PC-9 (cell line): ENCODE results near the gene CPVL. TPM values are rescaled to one million over a fixed set of nuclear protein-coding genes. Genes with fewer than 3 reads are reported as not detected.

ENCODE experiments used
- BruUV-seq: library from RNA; stranded (reverse); fragments of 400-500 nt; replicated peaks from 2 replicates; lab custom pipeline; 2021; lab: Mats Ljungman, UMichigan
- CTCF ChIA-PET: fragments of 300-600 bp; sonication (Branson Sonifier 250); formaldehyde crosslinking; loops from one replicate; lab custom pipeline; 2022; ENCODE audit warnings: antibody characterized with exemption; lab: Charles Lee
- POLR2A ChIA-PET: fragments of 300-600 bp; sonication (Branson Sonifier 250); formaldehyde crosslinking; loops from one replicate; lab custom pipeline; 2022; ENCODE audit warnings: antibody characterized with exemption; ENCODE audit not compliant: unreplicated experiment; lab: Charles Lee
- DNase-seq, 2 experiments: peaks; one replicate each; pipeline versions ENCODE4 v3.0.0 to v3.0.0-alpha.2; 2015 to 2022; ENCODE audit warnings: mixed read lengths in 1 of 2
- H2AFZ ChIP-seq: fragments of 200-600 bp; sonication (generic); 2 replicates; pipeline ENCODE4 v1.8.1; 2017; ENCODE audit warnings: antibody characterized with exemption
- H3F3A ChIP-seq: fragments of 200-600 bp; sonication (generic); 2 replicates; pipeline ENCODE4 v1.8.1; 2017; ENCODE audit warnings: antibody characterized with exemption, mild to moderate bottlenecking, low read depth; ENCODE audit not compliant: insufficient read depth
- H3K27ac ChIP-seq: fragments of 200-600 bp; sonication (generic); 2 replicates; pipeline ENCODE4 v1.6.1; 2016; ENCODE audit warnings: mixed run types
- H3K27me3 ChIP-seq: fragments of 200-600 bp; sonication (generic); 2 replicates; pipeline ENCODE4 v1.6.1; 2016; ENCODE audit warnings: low read depth, mixed run types; ENCODE audit not compliant: insufficient read depth
- H3K36me3 ChIP-seq: fragments of 200-600 bp; sonication (generic); 2 replicates; pipeline ENCODE4 v1.6.1; 2016; ENCODE audit warnings: low read depth, mixed run types
- H3K4me1 ChIP-seq: fragments of 200-600 bp; sonication (generic); replicated peaks from 2 replicates; pipeline ENCODE4 v1.6.1; 2016; ENCODE audit warnings: mixed run types; ENCODE audit not compliant: insufficient read depth
- H3K4me2 ChIP-seq: fragments of 200-600 bp; sonication (generic); 2 replicates; pipeline ENCODE4 v1.6.1; 2017; ENCODE audit warnings: mixed run types
- H3K4me3 ChIP-seq: fragments of 200-600 bp; sonication (generic); 2 replicates; pipeline ENCODE4 v1.6.1; 2016; ENCODE audit warnings: mixed run types
- H3K79me2 ChIP-seq: fragments of 200-600 bp; sonication (generic); 2 replicates; pipeline ENCODE4 v1.6.1; 2017; ENCODE audit warnings: low read depth, mixed run types
- H3K9me2 ChIP-seq: fragments of 200-600 bp; sonication (generic); 2 replicates; pipeline ENCODE4 v1.8.1; 2017; ENCODE audit warnings: mild to moderate bottlenecking; ENCODE audit not compliant: insufficient read depth
- H3K9me3 ChIP-seq: fragments of 200-600 bp; sonication (generic); 2 replicates; pipeline ENCODE4 v1.8.1; 2016; ENCODE audit warnings: low read depth; ENCODE audit not compliant: insufficient read depth
- H4K20me1 ChIP-seq: fragments of 200-600 bp; sonication (generic); 2 replicates; pipeline ENCODE4 v1.8.1; 2017; ENCODE audit not compliant: insufficient read depth
- CTCF ChIP-seq: fragments of 200-600 bp; sonication (generic); conservative IDR thresholded peaks from 2 replicates; pipeline ENCODE4 v1.6.1; 2017; ENCODE audit warnings: mixed run types, antibody characterized with exemption, mild to moderate bottlenecking, moderate library complexity
- EZH2 ChIP-seq: fragments of 200-600 bp; sonication (generic); IDR thresholded peaks from 2 replicates; pipeline ENCODE4 v1.8.0; 2017; ENCODE audit warnings: antibody characterized with exemption, low read depth
- intact Hi-C: fragments of 100-400 bp; cut with micrococcal nuclease; formaldehyde crosslinking; loops from one replicate; pipeline ENCODE4 v1.10.0; 2022; ENCODE audit not compliant: unreplicated experiment
- total RNA-seq: library from RNA; stranded (reverse); gene quantifications from 2 replicates; pipeline ENCODE4 v1.2.3, GENCODE V29; 2021

The CPVL gene
- total RNA-seq, 1 experiment from 2014 or later = not detected

- TF ChIP-seq CTCF (no peak), EZH2 (no peak)
- DNase-seq = no peak
- Histone ChIP-seq H3K9me3 (no peaks in the 10 kb centered on the region; the same call in 1 of the 2 replicates), H3K4me2 (no peak overlapping the region), H3K4me3 (no peak overlapping the region), H3K27me3 (0 out of 2 replicates have a peak, but pooled peaks cover 3% of the 10 kb centered on the region), H4K20me1 (no peaks in the 10 kb centered on the region), H3F3A (no peaks in the 10 kb centered on the region), H3K4me1 (peaks cover 7% of the 10 kb centered on the region; the same call in 1 of the 2 replicates), H3K79me2 (no peaks in the 10 kb centered on the region), H3K36me3 (no peaks in the 10 kb centered on the region), H3K9me2 (no peaks in the 10 kb centered on the region), H2AFZ (no peak overlapping the region), H3K27ac (no peak overlapping the region)
- BruUV-seq = no TSS peak
- intact Hi-C loops = no loop called here
- POLR2A ChIA-PET = no interaction called here
- CTCF ChIA-PET = no interaction called here
Observed at GRCh38 chr7:29154076-29154475, 7.7 kb upstream of the CPVL start.

GRCh38 chr7:29150856-29151255 lies 4.5 kb upstream of the CPVL start:
- Histone ChIP-seq H3K4me3 (no peak overlapping the region), H3F3A (peaks cover 4% of the 10 kb centered on the region; the same call in 1 of the 2 replicates), H3K4me2 (no peak overlapping the region), H3K27ac (no peak overlapping the region), H2AFZ (no peak overlapping the region), H3K36me3 (no peaks in the 10 kb centered on the region), H3K9me2 (no peaks in the 10 kb centered on the region), H4K20me1 (no peaks in the 10 kb centered on the region), H3K27me3 (0 out of 2 replicates have a peak, but pooled peaks cover 7% of the 10 kb centered on the region), H3K9me3 (no peaks in the 10 kb centered on the region; the same call in 1 of the 2 replicates), H3K79me2 (no peaks in the 10 kb centered on the region), H3K4me1 (no peaks in the 10 kb centered on the region; the same call in 1 of the 2 replicates)
- TF ChIP-seq EZH2 (no peak), CTCF (no peak)
- intact Hi-C loops = no loop called here
- no peak for DNase-seq
- POLR2A ChIA-PET = no interaction called here
- no TSS peak for BruUV-seq
- CTCF ChIA-PET = no interaction called here

GRCh38 chr7:29149036-29149435 lies 2.7 kb upstream of the CPVL start:
- H3K36me3 ChIP-seq = no peaks in the 10 kb centered on the region
- DNase-seq = no peak
- intact Hi-C loops = no loop called here
- ChIA-PET POLR2A (no interaction called here), CTCF (interaction anchor here (0.6 kb wide), 1 partner anchor 42 kb away, joined by 10 read pairs; no protein-coding TSS in a partner anchor)
- no TSS peak for BruUV-seq
- no peaks in the 10 kb centered on the region for H3K9me2 ChIP-seq
- H3K4me2 ChIP-seq = no peak overlapping the region
- peaks cover 7% of the 10 kb centered on the region; the same call in 1 of the 2 replicates for H3K27me3 ChIP-seq
- H3K4me1 ChIP-seq = no peaks in the 10 kb centered on the region; the same call in 1 of the 2 replicates
- no peak for TF ChIP-seq EZH2
- no peak for TF ChIP-seq CTCF
- H3F3A ChIP-seq = peaks cover 4% of the 10 kb centered on the region; the same call in 1 of the 2 replicates
- no peak overlapping the region for H2AFZ ChIP-seq
- H3K9me3 ChIP-seq = no peaks in the 10 kb centered on the region
- no peak overlapping the region for H3K4me3 ChIP-seq
- no peaks in the 10 kb centered on the region for H4K20me1 ChIP-seq
- H3K27ac ChIP-seq = no peak overlapping the region
- no peaks in the 10 kb centered on the region for H3K79me2 ChIP-seq
